COLO829 (cell line): ENCODE data around the gene TEDC2.
"Not testable (repeated sequence)": the region's sequence is repeated elsewhere in the genome, so short reads cannot be mapped to it uniquely, and the experiment has no call there.

Experiments
- DNase-seq: peaks from one replicate; pipeline ENCODE4 v3.0.0; 2012; ENCODE audit warnings: low spot score

Gene TEDC2

DNA sequence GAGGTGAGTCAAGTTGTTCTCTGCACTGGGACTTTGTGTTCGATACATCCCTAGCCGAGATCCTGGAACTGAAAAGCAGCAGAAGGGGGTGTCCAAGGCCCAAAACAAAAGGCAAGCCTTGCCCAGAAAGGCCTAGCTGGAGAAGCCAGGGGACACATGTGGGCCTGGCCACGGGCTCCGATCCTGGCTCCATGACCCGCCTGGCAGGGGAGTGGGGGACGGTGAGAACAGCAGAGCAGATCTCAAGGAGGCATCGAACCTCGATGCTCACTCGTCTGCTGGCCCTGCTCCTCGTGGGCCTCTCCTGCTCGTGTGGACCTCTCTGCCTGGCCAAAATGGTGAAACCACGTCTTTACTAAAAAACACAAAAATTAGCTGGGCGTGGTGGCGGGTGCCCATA lies 21.8 kb upstream of the TEDC2 start:
- DNase-seq = no peak

DNA sequence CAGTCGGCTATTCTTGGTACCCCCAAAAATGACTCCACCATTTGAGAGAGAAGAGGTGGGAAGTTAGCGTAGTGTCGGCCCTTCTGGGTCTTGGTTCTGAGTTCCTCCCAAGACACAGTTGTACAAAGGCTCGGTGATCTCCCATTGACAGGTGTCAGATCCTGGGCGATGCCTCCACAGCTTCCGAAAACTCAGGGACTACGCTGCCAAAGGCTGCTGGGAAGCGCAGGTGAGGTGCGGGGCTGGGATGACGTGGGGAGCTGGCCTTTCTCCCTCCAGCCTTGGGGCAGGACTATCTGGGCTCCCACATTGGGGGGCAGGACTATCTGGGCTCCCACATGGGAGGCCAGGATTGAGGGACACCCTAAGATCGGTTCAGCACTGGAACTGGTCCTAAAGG lies 20.3 kb upstream of the TEDC2 start:
- no peak for DNase-seq

DNA sequence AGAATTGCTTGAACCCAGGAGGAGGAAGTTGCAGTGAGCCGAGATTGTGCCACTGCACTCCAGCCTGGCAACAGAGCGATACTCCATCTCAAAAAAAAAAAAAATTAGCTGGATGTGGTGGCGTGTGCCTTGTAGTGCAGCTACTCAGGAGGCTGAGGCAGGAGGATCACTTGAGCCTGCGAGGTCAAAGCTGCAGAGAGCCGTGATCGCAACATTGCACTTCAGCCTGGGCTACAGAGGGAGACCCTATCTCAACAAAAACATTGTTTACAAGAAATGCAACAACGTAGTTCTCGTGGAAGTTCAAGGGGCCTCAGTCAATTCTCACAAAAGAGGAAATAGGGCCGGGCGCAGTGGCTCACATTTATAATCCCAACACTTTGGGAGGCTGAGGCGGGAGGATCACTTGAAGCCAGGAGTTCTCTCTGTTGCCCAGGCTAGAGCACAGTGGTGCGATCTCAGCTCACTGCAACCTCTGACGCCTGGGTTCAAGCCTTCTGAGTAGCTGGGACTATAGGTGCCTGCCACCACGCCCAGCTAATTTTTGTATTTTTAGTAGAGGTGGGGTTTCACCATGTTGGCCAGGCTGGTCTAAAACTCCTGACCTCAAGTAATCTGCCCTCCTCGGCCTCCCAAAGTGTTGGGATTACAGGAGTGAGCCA lies 18.6 kb upstream of the TEDC2 start:
- not testable (repeated sequence) for DNase-seq

DNA sequence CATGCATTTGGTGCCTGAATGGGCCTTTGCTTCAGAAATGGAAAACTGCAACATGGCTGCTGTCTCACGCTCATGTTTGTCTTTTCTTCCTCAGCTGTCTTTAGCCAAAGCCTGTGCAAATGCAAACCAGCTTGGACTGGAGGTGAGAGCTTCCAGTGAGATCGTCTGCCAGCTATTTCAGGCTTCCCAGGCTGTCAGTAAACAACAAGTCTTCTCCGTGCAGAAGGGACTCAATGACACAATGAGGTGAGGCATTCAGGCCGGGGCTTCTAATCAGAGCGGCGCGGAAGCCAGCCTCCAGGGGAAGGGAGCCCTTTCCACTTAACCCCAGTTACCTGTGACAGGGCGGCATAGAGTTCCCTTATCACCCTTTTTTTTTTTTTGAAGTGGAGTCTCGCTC lies 16.4 kb upstream of the TEDC2 start:
- DNase-seq = no peak

DNA sequence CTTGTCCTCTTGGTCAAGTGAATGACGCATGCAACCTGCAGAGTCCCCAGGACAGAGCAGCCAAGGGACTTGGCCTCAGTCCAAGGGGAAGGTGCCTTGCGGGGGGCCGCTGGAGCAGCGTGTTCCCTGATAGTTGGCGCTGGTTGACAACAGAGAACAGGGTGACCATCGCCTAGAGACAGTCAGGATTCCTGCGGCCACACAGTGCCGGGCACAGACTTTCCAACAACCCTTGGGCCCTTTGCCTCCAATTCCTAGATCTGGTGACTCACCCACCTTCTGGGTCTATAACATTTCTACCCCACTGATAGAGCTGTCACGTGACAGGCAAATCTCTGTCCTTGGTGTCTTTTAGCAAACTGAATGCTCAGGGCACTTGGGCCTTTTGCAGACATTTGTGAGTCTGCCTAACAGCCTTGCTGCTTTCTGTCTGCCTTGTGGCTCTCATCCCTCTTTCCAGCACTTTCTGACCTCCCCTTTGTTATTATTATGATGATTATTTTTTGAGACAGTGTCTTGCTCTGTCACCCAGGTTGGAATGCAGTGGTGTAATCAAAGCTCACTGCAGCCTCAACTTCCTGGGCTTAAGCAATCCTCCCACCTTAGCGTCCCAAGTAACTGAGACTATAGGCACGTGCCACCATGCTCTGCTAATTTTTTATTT lies 11.9 kb upstream of the TEDC2 start:
- DNase-seq = no peak

DNA sequence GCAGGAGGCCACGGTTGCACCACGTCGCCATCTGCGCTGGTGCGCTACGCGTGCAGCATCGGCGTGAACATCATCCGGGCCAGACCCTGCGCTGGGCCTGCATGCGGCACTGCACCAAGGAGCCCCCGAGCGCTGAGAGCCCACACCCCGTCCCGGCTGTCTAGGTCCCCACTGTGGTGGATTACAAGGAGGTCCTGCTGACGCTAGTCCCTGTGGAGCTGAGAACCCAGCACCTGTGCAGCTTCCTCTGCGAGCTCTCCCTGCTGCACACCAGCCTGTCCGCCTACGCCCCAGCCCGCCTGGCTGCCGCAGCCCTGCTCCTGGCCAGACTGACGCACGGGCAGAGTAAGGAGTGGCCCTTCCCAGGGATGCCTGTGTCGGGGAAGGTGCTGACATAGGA lies 10.8 kb upstream of the TEDC2 start:
- no peak for DNase-seq

DNA sequence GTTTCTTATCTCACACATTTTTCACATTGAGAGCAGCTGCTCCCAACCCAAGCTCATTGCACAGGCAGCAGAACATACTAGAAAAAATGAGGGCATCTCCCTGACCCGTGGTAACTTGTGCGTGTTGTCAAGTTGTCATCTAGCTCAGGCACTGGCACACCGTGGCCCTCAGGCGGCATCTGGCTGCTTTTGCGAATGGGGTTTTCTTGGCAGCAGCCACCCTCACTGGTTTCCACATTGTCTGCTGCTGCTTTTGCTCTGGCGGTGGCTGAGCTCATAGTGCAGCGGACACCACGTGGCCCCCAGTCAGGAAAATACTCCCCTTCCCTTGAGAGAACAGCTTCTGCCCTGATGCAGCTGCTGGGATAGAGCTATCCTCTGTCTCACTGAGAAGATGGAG lies 9.4 kb upstream of the TEDC2 start:
- no peak for DNase-seq

DNA sequence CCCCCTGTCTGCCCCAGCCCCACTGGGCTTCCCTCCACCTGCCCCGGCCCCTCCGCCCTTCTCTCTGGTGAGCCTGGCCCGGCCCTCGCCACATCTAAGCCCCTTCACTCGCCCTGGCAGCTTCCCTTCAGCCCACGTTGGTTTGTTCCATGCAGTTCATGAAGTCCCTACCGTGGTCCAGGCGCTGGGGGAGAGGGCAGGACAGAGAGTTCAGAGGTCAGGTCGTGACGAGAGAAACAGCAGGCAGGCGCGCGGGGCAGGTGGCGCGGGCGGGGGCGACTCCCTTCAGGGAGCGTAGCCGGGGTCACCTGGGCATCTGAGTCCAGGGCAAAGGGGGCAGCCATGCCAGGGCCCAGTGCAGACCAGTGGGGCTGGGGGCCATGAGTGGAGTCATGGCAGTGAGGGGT lies 8.9 kb upstream of the TEDC2 start:
- no peak for DNase-seq

DNA sequence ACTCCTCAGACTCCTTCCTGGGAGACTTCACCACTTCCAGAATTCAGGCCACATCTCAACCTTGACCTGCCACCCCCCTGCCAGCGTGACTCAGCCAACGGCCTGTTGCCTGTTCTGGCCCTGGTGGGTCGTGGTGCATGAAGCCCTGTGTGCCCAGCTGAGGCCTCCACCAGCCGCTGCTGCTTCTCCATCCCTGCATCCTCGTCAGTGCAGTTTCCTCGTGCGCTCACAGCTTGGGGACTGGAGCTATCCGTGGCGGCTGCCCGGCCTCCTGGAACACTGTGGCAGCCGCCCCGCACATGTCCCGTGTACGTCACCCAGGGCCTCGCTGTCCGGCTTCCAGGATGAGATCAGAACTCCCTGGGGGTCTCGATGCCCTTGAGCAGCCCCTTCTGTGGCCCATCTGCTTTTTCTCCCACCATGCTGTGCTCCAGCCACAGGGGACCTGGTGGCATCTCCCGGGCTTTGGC lies 8.0 kb upstream of the TEDC2 start:
- no peak for DNase-seq

DNA sequence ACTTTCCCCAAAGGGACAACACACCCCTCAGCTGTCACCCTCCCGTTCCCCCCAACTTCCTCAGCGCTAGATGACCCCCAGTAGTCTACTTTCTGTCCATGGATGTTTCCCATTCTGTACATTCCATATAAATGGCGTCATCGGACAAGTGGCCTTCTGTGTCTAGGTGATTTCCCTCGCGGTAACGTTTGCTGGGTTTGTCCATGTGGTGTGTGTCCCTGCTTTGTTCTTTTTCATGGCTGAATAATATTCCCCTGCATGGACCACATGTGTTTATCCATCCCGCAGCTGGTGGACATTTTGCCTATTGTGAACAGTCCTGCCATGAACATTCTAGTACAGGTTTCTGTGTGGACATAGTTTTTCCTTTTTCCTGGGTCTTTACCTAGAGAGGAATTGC lies 7.3 kb upstream of the TEDC2 start:
- DNase-seq = no peak

DNA sequence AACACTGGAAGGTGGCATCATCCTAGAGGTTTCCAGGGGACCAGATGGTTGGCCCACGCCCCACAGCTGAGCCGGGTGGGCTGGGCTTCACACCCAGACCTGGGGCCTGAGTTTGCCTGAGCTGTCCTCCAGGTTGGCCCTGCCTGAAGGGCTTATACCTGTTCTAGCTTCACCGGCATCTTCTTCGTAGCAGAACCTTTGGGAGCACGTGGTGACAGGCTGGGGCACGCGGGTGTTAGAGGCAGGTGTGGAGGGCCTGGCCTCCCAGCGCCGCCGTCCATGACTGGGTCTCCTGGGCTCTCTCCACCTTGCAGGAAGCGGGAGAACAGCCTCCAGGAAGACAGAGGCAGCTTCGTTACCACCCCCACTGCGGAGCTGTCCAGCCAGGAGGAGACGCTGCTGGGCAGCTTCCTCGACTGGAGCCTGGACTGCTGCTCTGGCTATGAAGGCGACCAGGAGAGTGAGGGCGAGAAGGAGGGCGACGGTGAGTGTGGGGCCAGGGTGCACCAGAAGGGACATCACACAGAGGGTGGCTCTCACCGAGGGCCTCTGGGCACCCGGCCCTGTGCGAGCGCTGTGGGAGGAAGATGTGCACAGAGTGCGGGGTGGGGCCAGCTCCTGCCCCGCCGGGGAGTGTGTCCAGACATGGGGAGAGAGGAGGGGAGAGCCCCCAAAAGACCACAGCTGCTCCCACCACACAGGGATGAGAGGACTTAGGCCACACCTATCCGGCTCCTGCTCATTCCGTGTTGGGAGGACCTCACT lies 4.6 kb upstream of the TEDC2 start:
- DNase-seq = no peak

DNA sequence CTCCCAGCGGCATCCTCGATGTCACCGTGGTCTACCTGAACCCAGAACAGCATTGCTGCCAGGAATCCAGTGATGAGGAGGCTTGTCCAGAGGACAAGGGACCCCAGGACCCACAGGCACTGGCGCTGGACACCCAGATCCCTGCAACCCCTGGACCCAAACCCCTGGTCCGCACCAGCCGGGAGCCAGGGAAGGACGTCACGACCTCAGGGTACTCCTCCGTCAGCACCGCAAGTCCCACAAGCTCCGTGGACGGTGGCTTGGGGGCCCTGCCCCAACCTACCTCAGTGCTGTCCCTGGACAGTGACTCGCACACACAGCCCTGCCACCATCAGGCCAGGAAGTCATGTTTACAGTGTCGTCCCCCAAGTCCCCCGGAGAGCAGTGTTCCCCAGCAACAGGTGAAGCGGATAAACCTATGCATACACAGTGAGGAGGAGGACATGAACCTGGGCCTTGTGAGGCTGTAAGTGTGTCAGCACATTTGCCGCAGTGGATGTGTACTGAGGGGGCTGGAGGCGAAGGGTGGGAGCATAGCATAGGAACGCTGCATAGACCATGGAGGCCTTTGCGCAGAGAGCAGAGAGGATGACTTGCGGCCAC lies 3.3 kb upstream of the TEDC2 start:
- no peak for DNase-seq

DNA sequence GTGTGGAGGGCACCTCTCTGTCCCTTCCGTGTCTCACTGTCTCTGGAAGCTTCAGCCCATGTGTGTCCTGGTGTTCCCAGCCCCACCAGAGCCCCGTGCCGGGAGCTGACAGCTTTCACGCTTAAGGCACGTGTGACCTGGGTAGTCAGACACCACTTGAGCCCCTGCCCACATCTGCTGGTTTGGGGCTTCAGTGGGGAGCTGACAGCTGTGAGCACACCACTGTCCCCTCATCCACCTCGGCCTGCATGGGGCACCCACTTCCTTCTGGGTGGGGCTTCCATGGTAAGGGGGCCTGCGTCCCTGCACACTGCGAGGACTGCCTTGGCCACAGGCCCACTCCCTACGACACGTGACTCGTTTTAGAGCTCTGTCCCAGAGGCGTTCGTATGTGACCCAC lies 2.6 kb upstream of the TEDC2 start:
- no peak for DNase-seq

DNA sequence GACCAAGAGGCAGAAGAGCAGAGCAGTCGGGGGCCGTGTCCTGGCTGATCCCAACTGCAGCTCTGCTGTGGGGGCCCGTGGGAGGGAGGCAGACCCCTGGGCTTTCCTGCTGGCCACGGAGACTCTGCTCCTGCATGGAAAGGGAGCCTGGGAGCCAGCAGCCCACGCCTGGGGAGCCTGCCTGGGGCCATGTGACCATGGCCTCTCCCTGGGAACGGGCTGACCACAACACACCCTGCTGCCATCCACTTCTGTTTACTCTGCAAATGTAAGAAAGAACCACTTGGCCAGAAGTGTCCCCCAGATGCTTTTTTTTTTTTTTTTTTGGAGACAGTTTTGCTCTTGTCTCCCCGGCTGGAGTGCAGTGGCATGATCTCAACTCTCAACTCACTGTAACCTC lies 2.0 kb upstream of the TEDC2 start:
- no peak for DNase-seq

DNA sequence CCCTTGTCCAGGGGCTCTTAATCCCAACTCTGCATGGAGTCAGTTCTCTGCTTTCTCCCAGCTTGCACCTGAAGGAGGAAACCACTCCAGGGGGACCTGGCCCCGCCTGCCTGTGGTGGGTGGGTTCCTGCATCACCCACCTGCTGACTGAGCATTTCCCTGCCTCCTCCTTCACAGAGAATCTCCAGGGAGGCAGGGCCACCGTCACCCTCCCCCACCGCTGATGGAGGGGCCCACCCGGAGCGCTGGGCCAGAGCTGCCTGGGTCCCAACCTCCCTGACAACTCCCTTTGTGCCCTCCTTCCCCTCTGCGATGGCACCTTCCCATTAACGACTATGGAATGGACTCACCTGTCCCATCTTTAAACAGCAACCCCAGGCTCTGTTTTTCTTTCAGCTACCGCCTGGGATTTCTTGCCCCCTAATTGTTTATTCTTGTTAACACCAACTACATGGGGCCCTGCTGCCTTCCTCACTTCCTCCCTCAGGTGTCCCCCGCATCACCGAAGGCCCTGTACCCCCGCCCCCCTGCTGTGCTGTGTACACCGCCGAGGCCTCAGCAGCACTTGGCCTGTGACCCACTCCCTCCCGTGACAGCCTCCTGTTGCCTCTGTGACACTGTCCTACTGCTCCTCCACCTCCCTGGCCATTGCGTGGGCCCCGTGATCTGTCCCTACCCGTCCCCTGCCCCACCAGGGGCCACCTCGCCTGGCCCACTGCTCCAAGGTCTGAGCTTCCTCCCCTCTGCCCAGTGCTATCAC lies 842 bp upstream of the TEDC2 start:
- no peak for DNase-seq

DNA sequence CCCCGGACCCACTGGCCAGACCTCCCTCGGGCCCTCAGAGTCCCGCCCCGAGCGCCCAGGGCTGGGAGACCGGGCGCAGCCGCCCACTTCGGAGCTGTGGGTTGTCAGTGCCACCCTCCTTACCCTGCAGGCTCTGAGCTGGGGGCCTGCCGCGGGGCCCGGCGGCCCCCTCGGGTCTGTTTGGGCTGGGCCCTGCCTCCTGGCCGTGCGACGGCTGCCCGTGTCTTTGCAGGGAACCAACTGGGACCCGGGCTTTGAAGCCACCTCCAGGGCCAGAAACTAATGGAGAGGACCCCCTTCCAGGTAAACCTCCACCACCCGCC lies 443 bp downstream of the TEDC2 start:
- DNase-seq = no peak

DNA sequence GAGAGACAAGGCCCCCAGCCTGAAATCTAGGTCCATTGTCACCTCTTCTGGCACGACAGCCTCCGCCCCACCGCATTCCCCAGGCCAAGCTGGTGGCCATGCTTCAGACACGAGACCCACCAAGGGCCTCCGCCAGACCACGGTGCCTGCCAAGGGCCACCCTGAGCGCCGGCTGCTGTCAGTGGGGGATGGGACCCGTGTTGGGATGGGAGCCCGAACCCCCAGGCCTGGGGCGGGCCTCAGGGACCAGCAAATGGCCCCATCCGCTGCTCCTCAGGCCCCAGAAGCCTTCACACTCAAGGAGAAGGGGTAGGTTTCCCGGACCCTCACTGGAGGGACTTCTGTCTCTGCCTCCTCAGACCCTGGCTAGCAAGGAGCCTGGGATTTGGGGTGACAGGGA lies 1.0 kb downstream of the TEDC2 start:
- DNase-seq = no peak

DNA sequence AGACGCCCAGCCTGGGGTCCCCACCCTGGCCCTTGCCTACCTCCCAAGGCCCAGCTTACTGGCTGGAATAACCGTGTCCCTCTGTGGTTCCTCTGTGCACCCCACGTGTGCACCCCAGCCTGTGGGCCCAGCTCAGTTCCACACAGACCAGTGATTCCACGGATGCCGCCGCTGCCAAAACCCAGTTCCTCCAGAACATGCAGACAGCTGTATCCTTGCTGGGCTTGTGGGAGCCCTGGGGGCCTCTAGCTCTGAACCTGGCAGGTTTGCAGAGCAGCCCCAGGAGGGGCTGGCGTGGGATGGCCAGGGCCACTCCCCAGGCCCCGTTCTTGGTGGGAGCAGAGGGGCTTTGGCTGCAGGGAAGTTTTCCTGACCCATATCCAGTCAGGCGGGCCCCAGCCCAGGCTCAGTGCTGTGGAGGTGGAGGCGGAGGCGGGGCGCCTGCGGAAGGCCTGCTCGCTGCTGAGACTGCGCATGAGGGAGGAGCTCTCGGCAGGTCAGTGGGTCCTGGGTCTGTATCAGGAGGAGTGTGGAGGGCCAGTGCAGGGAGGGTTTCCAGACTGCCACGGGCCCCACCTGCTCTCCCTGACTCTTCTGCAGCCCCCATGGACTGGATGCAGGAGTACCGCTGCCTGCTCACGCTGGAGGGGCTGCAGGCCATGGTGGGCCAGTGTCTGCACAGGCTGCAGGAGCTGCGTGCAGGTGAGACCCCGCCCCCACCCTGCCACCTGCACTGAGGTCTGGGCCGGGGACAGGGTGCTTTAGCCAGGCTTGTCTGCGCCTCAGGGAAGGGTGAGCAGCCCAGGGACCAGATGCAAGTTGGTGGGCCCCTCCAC lies 2.3 kb downstream of the TEDC2 start:
- no peak for DNase-seq

DNA sequence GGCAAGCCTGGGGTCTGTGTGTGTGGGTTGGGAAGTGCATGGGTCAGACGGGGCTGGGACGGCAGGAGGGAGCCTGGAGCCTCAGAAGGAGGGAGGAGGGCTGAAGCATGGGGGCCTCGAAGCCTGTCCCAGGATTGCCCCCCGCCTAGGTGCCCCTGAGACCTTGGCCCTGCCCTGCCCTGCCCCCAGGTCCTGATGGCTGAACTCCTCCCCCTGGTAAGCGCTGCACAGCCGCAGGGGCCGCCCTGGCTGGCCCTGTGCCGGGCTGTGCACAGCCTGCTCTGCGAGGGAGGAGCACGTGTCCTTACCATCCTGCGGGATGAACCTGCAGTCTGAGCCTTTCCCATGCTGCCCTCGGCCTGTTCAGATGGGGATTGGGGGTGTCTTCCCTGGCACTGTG lies 4.4 kb downstream of the TEDC2 start:
- DNase-seq = no peak

DNA sequence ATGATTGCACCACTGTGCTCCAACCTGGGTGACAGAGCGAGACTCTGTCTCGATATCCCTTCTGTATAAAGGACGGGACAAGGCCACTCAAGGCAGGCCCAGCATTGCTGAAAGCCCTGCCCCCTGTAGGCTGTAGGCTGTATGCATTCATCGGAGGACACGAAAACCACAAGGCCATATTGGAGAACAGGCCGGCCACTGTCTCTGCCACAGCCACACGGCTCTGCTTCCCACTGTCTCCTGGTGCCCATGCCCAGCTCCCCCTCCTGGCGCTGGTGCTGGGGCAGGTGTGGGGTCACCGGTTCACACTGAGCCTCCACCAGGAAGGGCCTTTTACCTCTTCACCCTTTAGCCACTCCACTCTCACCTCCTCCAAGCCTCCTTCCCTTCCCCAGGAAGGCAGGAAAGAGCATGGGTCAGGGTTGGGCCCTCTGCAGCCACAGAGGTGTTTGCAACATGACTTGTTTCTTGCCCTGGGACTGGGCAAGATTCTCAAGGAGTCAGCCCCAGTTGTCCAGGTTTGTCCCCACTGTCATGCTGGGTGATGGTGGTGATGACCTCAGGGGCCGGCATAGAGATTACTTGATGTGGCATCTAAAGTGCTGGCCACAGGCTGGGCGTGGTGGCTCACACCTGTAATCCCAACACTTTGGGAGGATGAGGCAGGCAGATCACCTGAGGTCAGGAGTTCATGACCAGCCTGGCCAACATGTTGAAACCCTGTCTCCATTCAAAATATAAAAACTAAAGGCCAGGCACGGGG lies 5.9 kb downstream of the TEDC2 start:
- no peak for DNase-seq
